PC-3 (cell line): ENCODE measurements around the gene KCNJ3.

Experiments used
- EZH2 ChIP-seq: fragments of 300-600 bp; sonication (generic); IDR thresholded peaks from one replicate; pipeline ENCODE4 v1.6.1; 2017; ENCODE audit warnings: antibody characterized with exemption, mild to moderate bottlenecking, low read length; ENCODE audit not compliant: unreplicated experiment
- EZH2phosphoT487 ChIP-seq: fragments of 300-600 bp; sonication (generic); IDR thresholded peaks from 2 replicates; pipeline ENCODE4 v1.6.1; 2018; ENCODE audit warnings: mild to moderate bottlenecking, antibody characterized with exemption, low read length, borderline replicate concordance
- TF ChIP-seq, protein P1 (sequence below): fragments of 300-600 bp; sonication (generic); conservative IDR thresholded peaks from 2 replicates; pipeline ENCODE4 v1.5.1; 2017; ENCODE audit warnings: antibody characterized with exemption, low read depth, mild to moderate bottlenecking, low read length

DNA sequence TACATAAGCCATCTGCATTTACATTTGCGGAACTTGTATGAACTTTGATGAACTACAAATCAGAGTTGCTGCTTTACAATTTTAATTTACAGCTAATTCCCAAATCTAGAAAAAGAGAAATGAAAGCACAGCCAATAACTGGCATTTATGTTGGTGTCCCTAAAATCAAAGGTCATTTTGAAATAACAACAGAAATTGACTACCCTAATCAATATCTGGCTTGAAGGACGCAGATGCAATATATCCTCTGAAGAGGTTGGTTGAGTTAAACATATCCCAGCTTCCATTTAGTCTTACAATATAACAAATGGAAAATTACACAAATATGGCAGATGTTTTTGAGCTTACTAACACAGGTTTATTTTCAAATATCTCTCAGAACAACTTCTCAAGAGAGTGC is 177.5 kb downstream of the KCNJ3 start:
- TF ChIP-seq EZH2phosphoT487 (no peak), EZH2 (no peak)
- TF ChIP-seq, protein P1, sequence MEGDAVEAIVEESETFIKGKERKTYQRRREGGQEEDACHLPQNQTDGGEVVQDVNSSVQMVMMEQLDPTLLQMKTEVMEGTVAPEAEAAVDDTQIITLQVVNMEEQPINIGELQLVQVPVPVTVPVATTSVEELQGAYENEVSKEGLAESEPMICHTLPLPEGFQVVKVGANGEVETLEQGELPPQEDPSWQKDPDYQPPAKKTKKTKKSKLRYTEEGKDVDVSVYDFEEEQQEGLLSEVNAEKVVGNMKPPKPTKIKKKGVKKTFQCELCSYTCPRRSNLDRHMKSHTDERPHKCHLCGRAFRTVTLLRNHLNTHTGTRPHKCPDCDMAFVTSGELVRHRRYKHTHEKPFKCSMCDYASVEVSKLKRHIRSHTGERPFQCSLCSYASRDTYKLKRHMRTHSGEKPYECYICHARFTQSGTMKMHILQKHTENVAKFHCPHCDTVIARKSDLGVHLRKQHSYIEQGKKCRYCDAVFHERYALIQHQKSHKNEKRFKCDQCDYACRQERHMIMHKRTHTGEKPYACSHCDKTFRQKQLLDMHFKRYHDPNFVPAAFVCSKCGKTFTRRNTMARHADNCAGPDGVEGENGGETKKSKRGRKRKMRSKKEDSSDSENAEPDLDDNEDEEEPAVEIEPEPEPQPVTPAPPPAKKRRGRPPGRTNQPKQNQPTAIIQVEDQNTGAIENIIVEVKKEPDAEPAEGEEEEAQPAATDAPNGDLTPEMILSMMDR = no peak
